COLO668 (cell line): ENCODE results near the gene ZNF700.
A peak's percentile ranks its signal among the peaks of the same experiment; 100 is the strongest.
"Not testable (repeated sequence)": the region's sequence is repeated elsewhere in the genome, so short reads cannot be mapped to it uniquely, and the experiment has no call there.

Experiments used
- DNase-seq: peaks from one replicate; lab custom pipeline; 2025; ENCODE audit not compliant: unreplicated experiment; lab: John Stamatoyannopoulos, UW

The ZNF700 gene

GRCh38 chr19:11924886-11925650 lies at the start of gene ZNF700:
ZNF700 (plus strand) TSS chr19:11925107; CDS start chr19:11925211, 104 bp downstream.
- DNase-seq, result peak; percentile 95

GRCh38 chr19:11879687-11880266 lies 45.1 kb upstream of the ZNF700 start:
- peak; percentile 36 for DNase-seq

GRCh38 chr19:11880598-11880997 lies 44.3 kb upstream of the ZNF700 start:
- DNase-seq, result no peak

GRCh38 chr19:11881151-11881800 lies 43.6 kb upstream of the ZNF700 start:
- DNase-seq, result peak; percentile 63

GRCh38 chr19:11882606-11883005 lies 42.3 kb upstream of the ZNF700 start:
- DNase-seq, result no peak

GRCh38 chr19:11887234-11887610 lies 37.7 kb upstream of the ZNF700 start:
- DNase-seq, result no peak

GRCh38 chr19:11887611-11888531 lies 37.0 kb upstream of the ZNF700 start, which contains the start of gene ZNF69:
ZNF69 (plus strand) TSS chr19:11887782; CDS start chr19:11887924, 142 bp downstream.
- DNase-seq, result peak; percentile 73

GRCh38 chr19:11889901-11890300 lies 35.0 kb upstream of the ZNF700 start:
- not testable (repeated sequence) for DNase-seq

- no peak for DNase-seq
These were observed 34.3 kb upstream of the ZNF700 start for GRCh38 chr19:11890634-11891033.

- no peak for DNase-seq
These were observed 30.1 kb upstream of the ZNF700 start for GRCh38 chr19:11894851-11895250.

GRCh38 chr19:11902228-11902627 lies 22.7 kb upstream of the ZNF700 start:
- no peak for DNase-seq

GRCh38 chr19:11905928-11906327 lies 19.0 kb upstream of the ZNF700 start:
- no peak for DNase-seq

- not testable (repeated sequence) for DNase-seq
These were observed 13.0 kb upstream of the ZNF700 start for GRCh38 chr19:11911937-11912336.

GRCh38 chr19:11914417-11915051 lies 10.4 kb upstream of the ZNF700 start:
- not testable (repeated sequence) for DNase-seq

GRCh38 chr19:11921852-11922495 lies 2.9 kb upstream of the ZNF700 start:
- no peak for DNase-seq

- DNase-seq, result not testable (repeated sequence)
These were observed 812 bp downstream of the ZNF700 start for GRCh38 chr19:11925651-11926187.

- no peak for DNase-seq
These were observed 2.3 kb downstream of the ZNF700 start for GRCh38 chr19:11927227-11927626.

GRCh38 chr19:11931051-11931450 lies 6.1 kb downstream of the ZNF700 start:
- DNase-seq, result no peak

- DNase-seq, result no peak
These were observed 6.6 kb downstream of the ZNF700 start for GRCh38 chr19:11931513-11931912.

GRCh38 chr19:11935829-11936228 lies 10.9 kb downstream of the ZNF700 start:
- not testable (repeated sequence) for DNase-seq
